ENCODE results near the gene NAA80.

DNA sequence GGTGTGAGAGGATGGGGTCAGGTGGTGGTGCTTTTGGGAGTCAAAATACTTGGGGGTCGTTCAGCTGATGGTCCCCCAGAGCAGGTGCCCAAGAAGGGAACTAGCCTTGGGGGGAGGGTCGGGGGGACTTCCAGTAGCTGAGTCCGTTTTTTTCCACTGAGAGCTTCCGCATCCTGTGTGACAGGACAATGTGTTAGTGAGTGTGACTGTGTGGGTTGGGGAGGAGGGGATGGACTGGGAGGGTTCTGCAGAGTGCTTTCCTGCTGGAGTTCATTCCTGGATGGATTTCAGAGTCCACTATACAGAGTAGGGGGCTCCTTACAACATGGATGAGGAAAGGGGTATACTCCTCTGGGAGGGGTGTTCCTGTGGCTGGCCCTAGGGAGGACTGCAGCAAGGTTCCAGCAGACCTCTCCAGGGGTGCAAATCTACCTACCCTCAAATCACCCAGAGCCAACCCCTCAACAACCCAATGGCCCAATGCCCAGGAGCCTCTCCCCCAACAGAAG lies 23.9 kb upstream of the NAA80 start:
- TF ChIP-seq, protein P1, sequence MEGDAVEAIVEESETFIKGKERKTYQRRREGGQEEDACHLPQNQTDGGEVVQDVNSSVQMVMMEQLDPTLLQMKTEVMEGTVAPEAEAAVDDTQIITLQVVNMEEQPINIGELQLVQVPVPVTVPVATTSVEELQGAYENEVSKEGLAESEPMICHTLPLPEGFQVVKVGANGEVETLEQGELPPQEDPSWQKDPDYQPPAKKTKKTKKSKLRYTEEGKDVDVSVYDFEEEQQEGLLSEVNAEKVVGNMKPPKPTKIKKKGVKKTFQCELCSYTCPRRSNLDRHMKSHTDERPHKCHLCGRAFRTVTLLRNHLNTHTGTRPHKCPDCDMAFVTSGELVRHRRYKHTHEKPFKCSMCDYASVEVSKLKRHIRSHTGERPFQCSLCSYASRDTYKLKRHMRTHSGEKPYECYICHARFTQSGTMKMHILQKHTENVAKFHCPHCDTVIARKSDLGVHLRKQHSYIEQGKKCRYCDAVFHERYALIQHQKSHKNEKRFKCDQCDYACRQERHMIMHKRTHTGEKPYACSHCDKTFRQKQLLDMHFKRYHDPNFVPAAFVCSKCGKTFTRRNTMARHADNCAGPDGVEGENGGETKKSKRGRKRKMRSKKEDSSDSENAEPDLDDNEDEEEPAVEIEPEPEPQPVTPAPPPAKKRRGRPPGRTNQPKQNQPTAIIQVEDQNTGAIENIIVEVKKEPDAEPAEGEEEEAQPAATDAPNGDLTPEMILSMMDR (IDR thresholded peaks at IDR 0.05), result no peak
- TF ChIP-seq POLR2A (IDR thresholded peaks at IDR 0.05), result no peak
